ENCODE measurements around the gene TGFBR3.

The TGFBR3 gene

DNA sequence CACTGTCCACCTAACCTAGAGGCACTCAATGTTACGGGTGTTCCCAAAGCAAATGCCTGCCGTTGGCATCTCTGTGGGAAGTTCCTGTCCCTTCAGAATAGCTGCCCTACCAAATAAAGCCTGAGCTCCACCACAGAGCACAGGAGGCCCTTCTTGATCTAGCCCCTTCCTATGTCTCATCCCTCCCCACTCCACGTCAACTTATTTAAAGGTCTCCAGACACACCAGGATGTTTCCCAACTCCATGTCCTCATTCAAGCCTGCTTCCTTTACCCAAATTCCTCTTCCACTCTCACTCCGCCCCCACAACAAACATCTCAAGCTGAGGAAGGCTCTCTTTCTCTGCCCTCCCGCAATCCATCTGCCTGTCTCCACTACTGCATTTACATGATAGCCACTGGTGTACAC lies 87.7 kb downstream of the TGFBR3 start:
- no peak for DNase-seq

DNA sequence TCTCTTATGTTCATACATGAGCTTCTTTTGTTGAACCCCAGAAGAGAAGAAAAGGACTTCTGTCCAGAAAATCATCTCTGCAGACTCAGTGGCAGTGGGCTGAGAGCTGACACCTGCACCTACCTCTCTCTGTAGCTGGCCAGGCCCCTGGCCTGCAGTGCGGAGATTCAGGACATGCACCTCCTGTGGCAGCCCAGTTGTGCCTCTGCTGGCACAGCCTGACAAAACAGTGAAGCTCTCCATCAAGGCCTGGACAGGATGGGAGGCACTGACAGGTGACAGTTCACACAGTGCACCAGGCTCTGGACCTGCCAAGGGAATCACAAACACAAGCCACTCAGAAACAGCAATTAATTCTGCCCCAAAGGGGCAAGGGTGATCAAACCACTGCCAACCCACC lies 88.8 kb downstream of the TGFBR3 start:
- no peak for DNase-seq

DNA sequence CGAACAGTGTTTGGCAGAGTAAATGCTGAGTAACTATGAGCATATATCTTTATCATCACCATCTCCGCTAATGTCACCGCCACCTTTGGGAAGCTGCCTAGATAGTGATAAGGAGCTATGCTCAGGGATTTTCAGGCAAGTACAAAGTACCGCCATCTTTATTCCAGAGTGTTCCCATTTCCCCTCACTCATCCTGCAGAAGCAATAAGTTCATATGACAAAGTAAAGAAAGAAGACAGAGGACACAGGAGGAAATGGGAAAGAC lies 89.6 kb downstream of the TGFBR3 start:
- DNase-seq, result no peak

DNA sequence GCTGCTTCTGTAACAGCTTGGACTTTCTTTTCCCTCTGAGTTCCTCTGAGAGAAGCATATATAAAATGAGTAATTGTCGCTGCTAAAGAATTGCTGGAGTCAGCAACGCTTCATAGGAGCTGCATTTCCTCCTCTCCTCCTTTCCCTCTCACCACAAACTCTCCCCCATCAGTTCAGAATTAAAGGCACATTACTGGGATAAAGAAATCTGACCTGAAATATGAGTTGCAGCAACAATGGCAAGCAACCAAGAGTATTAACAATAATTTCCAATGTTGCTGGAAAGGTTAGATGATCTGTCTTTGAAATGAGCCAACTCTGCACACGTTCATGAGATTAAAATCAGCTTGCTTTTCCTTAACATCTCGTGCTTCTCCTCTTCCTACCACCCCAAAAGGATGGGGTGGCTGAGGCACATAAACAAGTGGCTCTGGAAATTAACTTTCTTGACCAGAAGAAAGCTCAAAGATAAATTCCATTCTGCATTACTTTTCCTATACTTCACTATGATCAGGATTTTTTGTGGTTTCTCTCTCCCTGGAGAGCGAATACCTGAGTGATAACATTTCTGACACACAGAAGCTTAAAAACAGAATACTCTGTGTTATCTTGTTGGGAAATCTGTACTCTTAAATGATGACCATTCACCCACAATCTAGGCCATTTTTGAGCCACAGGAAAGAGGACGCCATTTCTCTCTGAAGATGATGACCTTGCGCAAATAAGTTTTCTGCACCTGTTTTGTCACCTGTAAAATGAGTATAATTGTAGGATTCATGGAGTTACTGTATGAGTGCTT lies 90.2 kb downstream of the TGFBR3 start:
- DNase-seq, result no peak

DNA sequence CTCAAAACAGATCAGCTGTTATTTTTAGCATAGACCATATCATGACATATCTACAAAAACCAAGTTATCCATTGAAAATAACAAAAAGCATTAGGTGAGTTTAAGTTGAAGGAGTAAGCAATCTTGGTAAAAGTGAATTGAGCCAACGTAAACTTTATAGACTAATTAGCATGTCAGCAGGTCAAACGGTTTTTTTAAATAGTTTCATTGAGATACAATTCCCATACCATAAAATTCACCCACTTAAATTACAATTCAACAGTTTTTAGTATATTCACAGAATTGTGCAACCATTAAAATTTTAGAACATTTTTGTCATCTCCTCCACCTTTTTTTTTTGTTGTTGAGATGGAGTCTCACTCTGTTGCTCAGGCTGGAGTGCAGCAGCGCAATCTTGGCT lies 92.1 kb downstream of the TGFBR3 start:
- no peak for DNase-seq

DNA sequence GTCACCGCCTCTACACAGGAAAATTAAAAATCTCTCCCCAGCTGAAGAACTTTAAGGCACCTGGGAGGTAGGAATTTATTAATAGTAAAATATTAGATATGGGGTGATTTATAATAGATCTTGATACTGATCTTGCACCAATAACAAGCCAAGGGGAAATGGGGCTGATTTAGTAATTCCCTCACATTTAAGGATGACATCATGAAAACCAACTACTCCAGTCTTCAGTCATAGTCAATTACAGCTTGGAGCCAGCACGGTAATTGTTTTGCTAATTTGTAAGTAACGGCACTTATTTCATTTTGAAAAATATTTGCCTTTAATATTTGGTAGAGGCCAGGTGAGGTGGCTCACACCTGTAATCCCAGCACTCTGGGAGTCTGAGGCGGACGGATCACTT lies 92.8 kb downstream of the TGFBR3 start:
- no peak for DNase-seq

DNA sequence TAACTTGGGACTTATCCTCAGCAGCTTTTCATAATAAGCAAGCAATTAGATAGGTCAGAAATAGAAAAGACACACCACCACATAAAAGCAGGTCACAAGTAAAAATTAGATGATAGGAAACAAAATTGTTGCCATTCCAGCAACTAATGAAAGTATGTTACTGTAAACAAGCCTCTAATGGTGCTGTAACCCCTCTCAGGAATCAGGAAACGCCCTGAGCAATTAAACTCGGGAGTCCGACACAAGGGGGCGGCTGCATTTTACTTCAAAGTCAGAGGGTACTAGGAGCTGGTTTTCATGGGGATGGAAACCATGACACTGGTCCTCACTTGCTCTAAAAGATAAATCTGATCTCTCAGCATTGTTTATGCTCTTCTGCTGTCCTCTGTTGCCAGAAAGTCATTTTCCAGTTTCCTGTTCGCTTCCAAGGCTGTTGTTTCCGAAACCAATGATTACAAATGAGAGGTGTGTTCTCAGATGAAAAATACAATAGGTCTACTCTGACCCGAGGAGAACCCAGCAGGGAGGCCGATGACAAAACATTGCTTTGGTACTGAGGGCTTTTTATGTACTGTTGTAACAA lies 93.4 kb downstream of the TGFBR3 start:
- no peak for DNase-seq

DNA sequence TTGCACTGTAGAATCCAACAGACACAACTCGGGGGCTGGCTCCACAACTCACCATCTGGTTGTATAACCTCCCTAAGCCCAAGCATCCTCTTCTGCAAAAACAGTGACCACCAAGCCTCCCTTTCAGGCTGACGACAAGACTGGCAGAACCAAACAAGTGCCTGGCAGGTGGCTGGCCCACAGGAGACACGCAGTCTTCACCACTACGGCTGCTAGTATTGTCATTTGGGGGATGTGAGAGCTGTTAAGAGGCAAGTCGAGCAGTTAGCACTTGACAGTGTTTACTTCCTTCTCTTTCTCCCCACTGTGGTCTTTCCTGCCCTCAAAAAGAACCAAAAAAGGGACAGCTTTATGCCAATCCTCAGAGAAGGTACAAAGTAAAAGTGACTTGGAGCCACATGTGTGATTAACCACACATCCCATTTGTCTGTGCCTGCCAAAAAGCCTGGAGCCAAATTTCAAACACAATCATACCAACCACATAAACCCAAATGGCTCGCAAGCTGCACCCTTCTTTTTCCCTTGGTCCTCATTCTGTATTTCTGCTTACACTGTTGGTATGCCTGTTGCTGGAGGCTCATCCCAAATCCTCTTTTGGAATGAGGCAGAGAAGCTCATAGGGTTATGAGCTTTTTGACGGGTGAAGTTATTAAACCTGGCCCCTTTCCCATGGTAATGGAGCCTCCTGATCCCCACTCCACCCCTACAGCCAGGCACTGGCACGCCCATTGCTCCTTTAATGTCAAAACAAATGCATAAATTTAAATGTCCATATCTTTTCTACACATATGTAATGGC lies 94.1 kb downstream of the TGFBR3 start:
- DNase-seq, result no peak

DNA sequence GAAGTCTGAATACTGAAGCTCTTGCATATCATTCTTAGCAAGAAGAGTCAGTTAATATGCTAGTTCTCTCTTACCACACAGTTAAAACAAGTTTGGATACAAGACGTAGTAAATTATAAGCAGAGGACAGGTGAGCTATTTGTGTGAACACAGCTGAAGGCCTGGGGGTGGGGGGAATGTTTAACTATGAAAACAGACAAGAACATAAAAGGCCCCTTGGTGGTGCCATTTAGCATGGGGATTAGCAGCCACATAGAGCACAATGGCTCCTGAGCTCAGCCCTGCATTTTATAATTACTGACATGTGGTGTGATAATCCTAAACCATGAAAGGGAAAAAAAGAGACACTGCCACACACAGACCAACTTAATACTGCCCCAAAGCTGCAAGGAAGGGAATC lies 94.8 kb downstream of the TGFBR3 start:
- DNase-seq, result no peak

DNA sequence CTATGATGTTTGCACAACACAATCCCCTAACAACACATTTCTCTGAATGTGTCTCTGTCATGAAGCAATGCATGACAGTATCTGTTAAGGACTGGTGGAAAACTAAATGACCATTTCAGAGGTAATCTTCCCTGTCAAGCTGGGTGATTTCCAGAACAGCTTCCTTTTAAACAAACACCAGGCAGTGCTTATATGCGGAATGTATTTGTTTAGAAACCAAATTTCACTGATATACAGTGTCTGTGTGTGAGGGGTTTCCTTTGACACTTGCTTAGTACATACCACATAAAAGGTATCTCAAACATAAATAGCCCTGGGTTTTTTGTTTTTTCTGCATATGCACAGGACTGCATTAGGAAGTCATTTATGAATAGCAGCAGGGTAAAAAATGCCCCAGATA lies 95.6 kb downstream of the TGFBR3 start:
- no peak for DNase-seq

DNA sequence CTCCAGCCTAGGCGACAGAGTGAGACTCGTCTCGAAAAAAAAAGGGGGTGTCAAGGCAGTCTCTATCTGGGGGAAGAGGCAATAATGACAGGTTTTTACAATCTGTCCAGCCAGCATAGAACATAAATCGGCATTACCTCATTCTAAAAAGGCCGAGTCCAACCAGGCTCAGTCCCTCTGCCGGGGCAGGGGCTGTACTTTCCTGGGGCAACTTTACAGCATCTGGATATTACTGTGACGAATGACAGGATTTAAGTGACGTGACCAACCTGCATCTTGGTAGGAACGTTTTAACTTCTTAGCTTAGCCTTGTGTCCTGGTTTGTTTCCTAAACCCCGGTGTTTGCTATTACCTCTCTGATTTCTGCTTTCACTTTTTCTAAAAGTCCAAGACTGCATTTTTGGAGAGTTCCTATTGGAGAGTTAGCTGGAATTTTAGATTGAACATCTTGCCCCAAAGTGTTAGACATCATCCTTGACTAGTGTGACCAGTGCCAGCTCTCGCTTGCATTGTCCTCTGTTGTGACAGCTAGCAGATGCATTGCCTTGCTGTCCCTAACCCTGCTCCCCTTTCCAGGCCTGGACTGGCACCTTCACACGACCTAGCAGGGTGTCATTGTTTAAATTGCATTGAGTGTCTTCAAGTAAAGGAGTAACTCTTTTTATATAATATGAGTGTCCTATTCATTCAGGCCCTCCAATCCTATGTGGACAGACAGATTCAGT lies 96.5 kb downstream of the TGFBR3 start:
- no peak for DNase-seq

DNA sequence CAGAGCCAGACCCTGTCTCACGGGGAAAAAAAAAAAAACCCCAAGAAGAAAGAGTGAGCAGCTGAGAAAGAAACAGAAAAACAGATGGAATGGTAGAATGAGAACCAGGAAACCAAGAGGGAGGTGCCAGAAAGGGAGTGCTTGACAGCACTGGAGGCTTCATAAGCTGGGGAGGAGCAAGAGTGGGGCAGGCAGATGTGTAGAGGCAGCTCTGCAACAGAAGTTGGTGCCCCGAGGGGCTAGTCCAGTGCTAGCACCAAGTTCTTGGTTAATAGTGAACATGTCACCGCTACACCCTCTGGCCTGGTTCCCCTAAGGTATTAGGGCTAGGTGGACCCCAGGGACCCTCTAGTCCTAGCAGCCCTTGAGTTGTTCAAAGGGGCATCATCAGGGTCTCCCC lies 98.0 kb downstream of the TGFBR3 start:
- DNase-seq, result no peak

DNA sequence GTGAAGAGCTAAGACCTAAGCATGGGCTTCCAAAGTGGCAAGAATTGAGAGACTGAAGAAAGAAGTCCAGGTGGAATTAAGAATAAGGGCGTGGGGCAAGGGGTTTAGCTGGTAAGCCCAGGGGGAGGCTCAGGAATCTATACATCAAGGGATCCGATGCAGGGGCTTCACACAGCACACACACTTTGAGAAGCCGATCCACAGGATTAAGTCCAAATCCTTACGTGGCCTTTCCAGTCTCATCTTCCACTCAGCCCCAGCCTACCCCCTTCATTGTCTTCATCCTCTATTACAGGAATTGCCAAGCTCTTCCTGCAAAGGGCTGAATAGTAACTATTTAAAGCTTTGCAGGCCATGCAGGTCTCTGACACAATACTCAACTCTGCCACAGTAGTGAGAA lies 101.3 kb downstream of the TGFBR3 start:
- DNase-seq, result no peak

DNA sequence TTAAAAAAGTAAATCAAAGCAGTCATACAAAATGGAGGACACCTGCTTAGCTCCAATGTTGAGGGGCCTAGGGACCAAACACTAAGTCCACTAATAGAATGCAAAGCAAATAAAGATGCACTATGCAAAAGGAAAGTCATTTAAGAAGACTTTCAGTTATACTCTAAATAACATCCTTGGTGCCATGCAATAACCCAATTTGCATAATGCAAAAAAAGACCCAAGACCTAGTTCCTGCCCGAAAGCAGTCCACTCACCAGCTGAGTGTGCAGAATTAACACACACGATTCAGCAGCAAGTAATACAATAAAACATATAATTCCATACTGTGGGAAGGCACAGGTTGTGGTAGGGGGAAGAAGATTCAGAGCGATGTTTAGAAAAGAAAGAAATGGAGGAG lies 101.8 kb downstream of the TGFBR3 start:
- DNase-seq, result no peak

DNA sequence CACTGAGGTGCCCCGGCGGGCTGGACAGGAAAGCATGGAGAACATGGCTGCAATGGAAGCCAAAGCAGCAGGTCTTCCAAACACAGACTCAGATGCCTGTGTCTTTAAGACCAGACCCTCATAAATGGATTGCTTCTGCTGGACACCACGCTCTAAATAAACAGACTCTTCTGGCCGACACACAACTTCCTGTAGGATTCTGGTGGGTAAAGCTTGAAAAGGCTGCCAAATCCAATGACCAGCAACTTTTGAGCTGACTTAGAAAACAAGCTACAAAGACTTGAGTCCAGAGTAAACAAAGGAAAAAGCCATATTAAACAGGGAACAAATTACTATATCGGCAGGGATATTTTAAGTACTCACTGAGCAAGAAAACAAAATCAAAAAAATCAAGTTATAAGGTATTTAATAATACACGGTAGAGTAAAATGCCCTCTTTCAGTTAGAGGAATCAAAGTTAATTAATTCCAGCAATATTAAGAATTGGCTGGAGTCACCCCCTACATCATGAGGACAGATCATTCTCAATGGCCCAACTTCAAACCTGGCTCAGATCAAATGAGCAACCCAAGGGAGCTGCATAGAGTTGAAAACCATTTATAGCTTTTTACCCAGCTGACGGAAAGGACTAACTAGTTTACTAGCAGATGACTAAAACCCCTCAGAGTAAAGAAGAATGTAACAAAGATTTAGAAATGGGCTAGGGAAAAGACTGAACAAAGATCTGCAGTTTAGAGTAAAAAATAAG lies 102.4 kb downstream of the TGFBR3 start:
- no peak for DNase-seq

DNA sequence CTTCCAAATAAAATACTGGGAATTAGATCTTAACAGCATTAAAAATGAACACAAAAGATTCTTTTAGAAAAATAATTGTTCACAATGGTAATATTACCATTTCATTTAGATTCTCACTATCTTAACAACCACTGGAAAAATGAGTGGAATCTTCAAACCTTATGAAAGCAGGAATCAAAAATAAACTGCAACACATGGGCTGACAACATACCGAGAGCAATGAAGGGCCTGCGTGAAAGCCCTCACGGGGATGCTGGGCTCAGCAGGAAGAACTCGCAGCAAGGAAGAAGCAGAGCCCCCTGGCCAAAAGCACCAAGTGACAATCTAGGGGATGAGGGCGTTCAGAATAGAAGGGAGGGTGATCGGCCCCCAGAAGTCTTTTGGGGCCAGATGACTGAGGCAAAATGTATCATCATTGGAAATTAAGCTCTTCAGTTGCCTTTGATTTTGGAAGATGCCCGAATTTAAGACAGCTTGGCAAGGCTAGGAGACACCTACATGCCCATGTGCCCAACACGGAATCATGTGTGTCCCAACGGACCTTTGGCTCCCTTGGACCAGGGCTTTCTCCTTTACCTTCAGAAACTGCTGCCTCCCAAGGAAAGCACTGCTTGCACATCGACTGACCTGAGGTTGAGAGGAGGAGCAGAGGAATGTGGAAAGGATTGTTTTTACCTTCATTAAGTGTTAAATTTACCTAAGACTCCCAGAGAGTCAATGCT lies 103.9 kb downstream of the TGFBR3 start:
- no peak for DNase-seq

DNA sequence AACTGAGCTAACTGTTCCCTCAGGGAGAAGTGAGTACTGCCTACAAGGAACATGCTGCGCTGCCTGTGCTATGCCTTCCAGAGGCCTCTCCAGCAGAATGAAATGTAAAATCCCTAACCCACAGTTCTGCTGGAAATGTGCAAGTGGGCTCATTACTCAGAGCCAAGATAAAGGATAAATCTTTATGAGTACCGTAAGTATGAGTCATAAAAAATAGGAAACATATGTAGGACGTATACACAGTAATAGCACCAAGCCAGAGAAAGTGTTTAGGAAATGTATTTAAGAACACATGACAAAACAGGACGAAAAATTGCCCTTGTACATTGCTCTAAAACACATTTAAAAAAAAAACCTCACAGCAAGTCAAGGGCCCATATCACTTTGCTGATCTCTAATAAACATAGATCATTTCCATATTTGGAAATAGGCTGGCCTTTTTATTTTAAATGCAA lies 104.6 kb downstream of the TGFBR3 start:
- DNase-seq, result no peak

DNA sequence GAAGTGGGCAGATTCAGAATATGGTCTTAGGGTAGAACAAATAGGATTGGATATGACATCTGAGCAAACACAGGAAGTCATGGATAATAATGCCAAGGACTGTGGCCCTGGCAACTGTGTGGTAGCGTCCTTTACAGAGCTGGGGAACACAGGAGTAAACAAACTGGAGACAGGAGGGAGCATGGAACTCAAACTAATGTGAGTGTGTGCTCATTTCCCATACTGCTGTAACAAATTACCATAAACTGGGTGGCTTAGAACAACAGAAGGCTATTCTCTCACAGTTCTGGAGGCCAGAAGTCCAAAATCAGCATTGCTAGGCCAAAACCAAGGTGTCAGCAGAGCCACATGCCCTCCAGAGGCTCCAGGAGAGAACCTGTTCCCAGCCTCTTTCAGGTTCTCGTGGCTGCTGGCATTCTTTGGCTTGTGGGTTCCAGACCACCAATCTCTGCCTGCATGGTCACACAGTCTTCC lies 106.4 kb downstream of the TGFBR3 start:
- no peak for DNase-seq

DNA sequence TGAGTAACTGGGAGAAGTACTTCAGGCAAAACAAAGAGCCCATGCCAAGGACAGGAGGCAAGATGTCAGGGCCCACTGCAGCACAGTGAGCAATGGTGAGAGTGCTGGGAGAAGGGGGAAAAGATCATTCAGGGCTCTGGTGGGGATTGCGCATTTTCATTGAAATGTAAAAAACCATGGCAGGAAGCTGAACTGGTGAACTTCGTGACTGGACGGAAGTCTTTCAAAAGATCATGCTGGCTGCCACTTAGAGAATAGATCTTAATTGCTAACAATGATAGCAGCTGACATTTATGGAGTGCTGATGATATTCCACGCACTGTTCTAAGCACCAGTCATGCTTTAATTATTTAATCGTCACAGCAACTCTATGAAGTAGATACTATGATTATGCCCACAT lies 107.0 kb downstream of the TGFBR3 start:
- no peak for DNase-seq

DNA sequence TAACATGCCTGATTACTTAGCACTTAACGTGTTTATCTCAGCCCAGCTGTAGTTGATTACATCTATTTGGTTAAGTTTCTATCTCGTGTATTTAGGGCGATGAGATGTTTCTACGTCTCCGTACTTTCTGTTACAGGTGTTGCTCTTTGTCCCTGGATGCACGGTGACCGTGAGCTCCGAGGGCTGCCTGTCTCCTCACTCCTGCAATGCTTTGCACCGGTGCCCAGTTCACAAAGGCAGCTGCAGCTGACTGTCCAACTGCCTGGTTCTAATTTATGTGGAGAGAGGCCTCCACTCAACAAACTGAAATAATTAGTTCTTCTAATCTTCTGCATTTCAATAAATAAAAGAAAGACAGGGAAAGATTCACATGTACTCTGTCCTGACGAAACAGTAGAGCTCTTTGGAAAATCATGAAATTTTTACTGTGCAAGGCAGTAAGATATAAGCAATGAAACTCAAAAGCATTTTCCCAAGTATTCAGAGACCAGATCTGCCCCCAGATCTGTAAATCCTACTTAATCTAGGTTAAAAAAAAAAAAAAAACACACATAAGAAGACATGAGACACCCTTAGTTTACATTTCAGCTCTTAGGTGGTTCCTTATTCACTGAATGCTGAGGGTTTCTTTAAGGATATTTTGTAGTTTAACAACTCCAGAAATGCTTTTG lies 108.2 kb downstream of the TGFBR3 start:
- DNase-seq, result no peak

DNA sequence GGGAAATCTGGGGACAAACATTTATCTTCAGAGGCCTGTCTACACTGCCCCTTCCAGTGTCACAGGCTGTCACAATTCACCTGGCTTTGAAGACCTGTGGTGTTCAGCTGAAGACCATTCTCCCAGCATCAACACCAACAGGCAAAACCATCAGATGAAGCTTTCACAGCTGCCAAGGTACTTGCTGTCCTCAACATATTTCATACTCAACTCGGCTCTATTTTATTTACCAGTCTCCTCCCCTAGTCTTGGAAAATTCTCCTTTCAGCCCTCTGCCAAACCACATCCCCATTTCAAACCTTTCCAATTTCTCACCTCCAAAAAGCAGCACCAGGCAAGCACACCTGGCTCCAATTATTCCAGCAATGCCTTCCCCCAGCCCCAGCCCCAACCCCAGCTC lies 108.8 kb downstream of the TGFBR3 start:
- no peak for DNase-seq
